ENCODE data around the gene ITGB5.
"Not testable (repeated sequence)": the region's sequence is repeated elsewhere in the genome, so short reads cannot be mapped to it uniquely, and the experiment has no call there.

Gene ITGB5

DNA sequence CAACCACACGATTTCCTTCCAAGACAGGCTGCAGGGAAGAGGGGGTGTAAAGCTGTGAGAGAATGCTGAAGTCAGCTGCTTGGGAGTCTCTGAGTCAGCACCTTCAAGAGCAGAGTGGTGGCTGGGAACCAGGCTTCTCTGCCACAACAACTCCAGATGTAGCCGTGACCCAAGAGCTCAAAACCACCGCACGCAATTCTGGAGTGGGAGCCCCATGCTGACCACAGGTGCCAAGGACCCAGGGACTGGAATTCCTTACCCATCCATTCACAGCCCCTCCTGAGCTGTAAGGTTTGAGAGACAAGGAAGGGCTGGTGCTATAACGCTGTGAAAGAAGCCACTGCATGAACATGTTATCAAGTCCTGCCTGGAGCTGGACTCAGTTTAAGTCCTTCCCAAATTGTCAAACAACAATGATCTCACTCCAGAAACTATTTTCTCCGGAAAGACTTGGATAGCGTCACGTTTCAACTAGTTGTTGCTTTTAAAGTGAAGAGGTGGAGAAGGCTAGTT is 95.5 kb downstream of the ITGB5 start:
- H3K4me3 Mint-ChIP-seq: no peak overlapping the region
- peaks cover 19% of the 10 kb centered on the region for H3K27me3 Mint-ChIP-seq (ENCODE audit: low read depth)
- H3K9me3 Mint-ChIP-seq: no peaks in the 10 kb centered on the region
- no peaks in the 10 kb centered on the region for H3K36me3 Mint-ChIP-seq (ENCODE audit: low read depth)
- peaks cover 4% of the 10 kb centered on the region for H3K4me1 Mint-ChIP-seq (ENCODE audit: low read depth)
- no peak overlapping the region for H3K27ac Mint-ChIP-seq

DNA sequence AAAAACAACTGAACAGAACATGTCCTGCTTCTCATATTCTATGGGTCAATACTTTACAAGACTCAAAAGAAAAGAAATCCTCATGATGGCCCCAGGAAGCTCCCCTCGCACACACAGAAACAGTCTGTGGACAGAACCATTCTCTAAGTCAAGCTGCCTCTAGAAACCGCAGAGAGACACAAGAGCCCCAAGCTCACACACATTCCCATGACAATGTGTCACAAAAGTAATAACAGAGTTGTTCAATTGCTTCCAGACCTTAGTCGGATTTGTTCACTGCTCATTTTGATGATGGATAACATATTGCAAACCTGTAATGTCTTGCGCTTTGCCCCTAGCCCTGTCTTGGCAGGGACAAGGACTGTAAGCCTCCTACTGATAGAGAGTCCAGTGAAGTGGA is 96.0 kb downstream of the ITGB5 start:
- no peak overlapping the region for H3K4me3 Mint-ChIP-seq
- H3K27me3 Mint-ChIP-seq (ENCODE audit: low read depth): peaks cover 19% of the 10 kb centered on the region
- no peak overlapping the region for H3K27ac Mint-ChIP-seq
- H3K4me1 Mint-ChIP-seq (ENCODE audit: low read depth): peaks cover 4% of the 10 kb centered on the region
- H3K9me3 Mint-ChIP-seq: no peaks in the 10 kb centered on the region
- no peaks in the 10 kb centered on the region for H3K36me3 Mint-ChIP-seq (ENCODE audit: low read depth)

GRCh38 chr3:124789103-124789502 is 98.1 kb downstream of the ITGB5 start:
- H3K9me3 Mint-ChIP-seq; H3K4me1 Mint-ChIP-seq (ENCODE audit: low read depth); H3K36me3 Mint-ChIP-seq (ENCODE audit: low read depth): not testable (repeated sequence)

DNA sequence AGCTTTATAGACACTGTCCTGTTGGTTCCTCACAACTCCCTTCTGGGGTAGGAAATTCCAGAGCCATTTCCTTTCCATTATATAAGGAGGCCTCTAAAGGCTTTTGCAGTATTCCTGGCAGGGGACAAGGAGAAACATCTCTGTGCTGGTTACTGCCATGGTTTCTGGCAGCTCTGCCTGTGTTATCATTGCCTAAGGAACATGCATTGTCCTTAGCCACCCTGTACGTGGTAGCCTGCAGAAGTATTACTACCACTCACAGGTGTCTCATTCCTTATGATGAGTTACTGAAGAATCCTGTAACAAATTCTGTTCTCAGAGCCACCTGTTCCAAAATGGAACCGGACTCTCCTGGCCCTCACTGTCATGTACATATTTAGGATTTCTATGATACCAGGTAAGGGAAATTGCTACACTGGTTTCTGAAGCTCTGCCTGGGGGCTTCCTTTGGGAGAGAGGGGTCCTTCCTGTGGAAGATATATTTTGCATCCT is 98.9 kb downstream of the ITGB5 start:
- Mint-ChIP-seq H3K27me3 (ENCODE audit: low read depth) (peaks cover 11% of the 10 kb centered on the region), H3K27ac (no peak overlapping the region), H3K9me3 (no peaks in the 10 kb centered on the region), H3K4me1 (ENCODE audit: low read depth) (peaks cover 6% of the 10 kb centered on the region), H3K4me3 (no peak overlapping the region), H3K36me3 (ENCODE audit: low read depth) (no peaks in the 10 kb centered on the region)

More at GRCh38 chr3:124789103-124789502, 98.1 kb downstream of the ITGB5 start:
- not testable (repeated sequence) for H3K4me3 Mint-ChIP-seq, H3K27ac Mint-ChIP-seq
- H3K27me3 Mint-ChIP-seq (ENCODE audit: low read depth): peaks cover 15% of the 10 kb centered on the region

DNA sequence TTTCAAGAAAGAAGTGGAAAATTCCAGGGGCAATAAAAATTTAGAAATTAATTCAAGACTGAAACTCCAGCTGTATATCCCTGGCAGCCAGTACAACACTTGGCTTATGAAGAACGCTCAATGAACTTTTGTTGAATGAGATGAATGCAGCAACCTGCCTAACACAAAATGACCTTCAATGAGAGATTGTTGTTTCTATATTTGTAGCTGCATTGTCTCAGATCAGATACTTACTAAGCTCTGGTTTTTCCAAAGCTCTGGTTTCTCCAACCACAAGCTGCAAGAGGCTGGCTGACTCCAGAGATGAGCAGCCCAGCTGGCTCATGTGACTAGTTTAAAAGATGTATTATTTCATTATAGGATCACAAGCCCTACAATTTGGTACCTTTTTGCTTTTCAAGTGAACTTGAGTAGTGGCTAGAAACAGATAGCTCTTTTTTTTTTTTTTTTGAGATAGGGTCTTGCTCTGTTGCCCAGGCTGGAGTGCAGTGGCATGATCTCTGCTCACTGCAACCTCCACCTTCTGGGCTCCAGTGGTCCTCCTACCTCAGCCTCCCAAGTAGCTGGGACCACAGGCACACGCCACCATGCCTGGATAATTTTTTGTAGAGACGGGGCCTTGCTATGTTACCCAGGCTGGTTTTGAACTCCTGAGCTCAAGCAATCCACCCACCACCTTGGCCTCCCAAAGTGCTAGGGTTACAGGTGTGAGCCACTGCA is 99.5 kb downstream of the ITGB5 start:
- no peak overlapping the region for H3K27ac Mint-ChIP-seq
- H3K9me3 Mint-ChIP-seq: no peaks in the 10 kb centered on the region
- peaks cover 11% of the 10 kb centered on the region for H3K27me3 Mint-ChIP-seq (ENCODE audit: low read depth)
- no peaks in the 10 kb centered on the region for H3K36me3 Mint-ChIP-seq (ENCODE audit: low read depth)
- peaks cover 6% of the 10 kb centered on the region for H3K4me1 Mint-ChIP-seq (ENCODE audit: low read depth)
- no peak overlapping the region for H3K4me3 Mint-ChIP-seq

DNA sequence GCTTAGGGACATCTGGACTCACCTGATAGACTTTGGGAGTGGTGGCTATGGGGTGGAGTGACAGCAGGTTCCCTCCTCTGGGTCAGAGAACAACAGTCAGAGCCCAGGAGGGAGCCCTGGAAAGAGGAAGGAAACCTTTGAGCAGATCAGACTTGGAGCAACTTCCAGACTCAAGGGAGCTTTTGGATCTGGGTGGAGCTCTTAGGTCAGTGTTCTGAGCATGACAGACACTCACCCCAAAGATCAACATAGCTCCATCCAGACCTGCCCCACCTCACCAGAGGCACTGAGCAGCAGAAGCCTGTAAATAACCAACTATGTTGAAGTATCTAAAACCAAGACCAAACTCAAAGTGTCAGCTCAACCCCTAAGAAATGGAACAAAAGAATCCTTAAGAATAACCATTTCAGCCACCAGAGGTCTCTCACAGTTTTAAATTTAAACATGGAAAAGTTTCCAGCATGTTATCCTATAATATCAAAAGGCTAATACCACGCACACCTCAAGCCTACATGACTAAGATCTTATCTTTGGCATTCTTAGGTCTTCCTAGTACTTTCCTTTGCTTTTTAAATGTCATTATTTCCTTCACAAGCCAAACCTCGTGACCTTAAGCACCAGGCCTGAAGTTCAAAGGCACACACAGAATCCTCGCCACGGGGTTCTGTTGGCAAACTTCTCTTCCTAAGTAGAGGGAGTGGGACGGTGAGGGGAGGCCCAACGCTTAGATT is 100.5 kb downstream of the ITGB5 start:
- no peak overlapping the region for H3K4me3 Mint-ChIP-seq
- H3K9me3 Mint-ChIP-seq: no peaks in the 10 kb centered on the region
- H3K4me1 Mint-ChIP-seq (ENCODE audit: low read depth): peaks cover 6% of the 10 kb centered on the region
- no peaks in the 10 kb centered on the region for H3K36me3 Mint-ChIP-seq (ENCODE audit: low read depth)
- H3K27me3 Mint-ChIP-seq (ENCODE audit: low read depth): peaks cover 7% of the 10 kb centered on the region
- no peak overlapping the region for H3K27ac Mint-ChIP-seq

GRCh38 chr3:124785973-124786372 is 101.2 kb downstream of the ITGB5 start:
- Mint-ChIP-seq H3K9me3 (no peaks in the 10 kb centered on the region), H3K4me3 (no peak overlapping the region), H3K4me1 (ENCODE audit: low read depth) (peaks cover 3% of the 10 kb centered on the region), H3K27ac (no peak overlapping the region), H3K36me3 (ENCODE audit: low read depth) (no peaks in the 10 kb centered on the region), H3K27me3 (ENCODE audit: low read depth) (no peaks in the 10 kb centered on the region)

- Mint-ChIP-seq H3K9me3 (no peaks in the 10 kb centered on the region), H3K27ac (no peak overlapping the region)
Measured at GRCh38 chr3:124784686-124785382, 102.3 kb downstream of the ITGB5 start.

GRCh38 chr3:124783696-124784095 is 103.5 kb downstream of the ITGB5 start:
- Mint-ChIP-seq H3K36me3 (ENCODE audit: low read depth) (no peaks in the 10 kb centered on the region), H3K4me1 (ENCODE audit: low read depth) (peaks cover 6% of the 10 kb centered on the region), H3K27ac (no peak overlapping the region), H3K9me3 (no peaks in the 10 kb centered on the region), H3K4me3 (no peak overlapping the region), H3K27me3 (ENCODE audit: low read depth) (no peaks in the 10 kb centered on the region)

More at GRCh38 chr3:124784686-124785382, 102.3 kb downstream of the ITGB5 start:
- no peak overlapping the region for H3K4me3 Mint-ChIP-seq
- no peaks in the 10 kb centered on the region for H3K36me3 Mint-ChIP-seq (ENCODE audit: low read depth)
- H3K27me3 Mint-ChIP-seq (ENCODE audit: low read depth): no peaks in the 10 kb centered on the region
- peaks cover 6% of the 10 kb centered on the region for H3K4me1 Mint-ChIP-seq (ENCODE audit: low read depth)

DNA sequence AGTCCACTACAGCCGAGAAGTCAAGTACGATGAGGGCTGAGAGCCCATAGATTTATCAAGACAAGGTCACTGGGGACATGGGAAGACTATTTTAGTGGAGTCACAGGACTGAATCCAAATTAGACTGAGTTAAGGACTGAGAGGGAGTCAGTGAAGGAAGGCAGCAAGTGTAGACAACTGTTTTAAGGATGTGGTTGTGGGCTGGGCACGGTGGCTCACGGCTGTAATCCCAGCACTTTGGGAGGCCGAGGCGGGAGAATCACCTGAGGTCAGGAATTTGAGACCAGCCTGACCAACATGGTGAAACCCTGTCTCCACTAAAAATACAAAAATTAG is 104.8 kb downstream of the ITGB5 start:
- H3K27me3 Mint-ChIP-seq (ENCODE audit: low read depth); H3K9me3 Mint-ChIP-seq; H3K27ac Mint-ChIP-seq; H3K4me3 Mint-ChIP-seq; H3K36me3 Mint-ChIP-seq (ENCODE audit: low read depth); H3K4me1 Mint-ChIP-seq (ENCODE audit: low read depth): not testable (repeated sequence)

DNA sequence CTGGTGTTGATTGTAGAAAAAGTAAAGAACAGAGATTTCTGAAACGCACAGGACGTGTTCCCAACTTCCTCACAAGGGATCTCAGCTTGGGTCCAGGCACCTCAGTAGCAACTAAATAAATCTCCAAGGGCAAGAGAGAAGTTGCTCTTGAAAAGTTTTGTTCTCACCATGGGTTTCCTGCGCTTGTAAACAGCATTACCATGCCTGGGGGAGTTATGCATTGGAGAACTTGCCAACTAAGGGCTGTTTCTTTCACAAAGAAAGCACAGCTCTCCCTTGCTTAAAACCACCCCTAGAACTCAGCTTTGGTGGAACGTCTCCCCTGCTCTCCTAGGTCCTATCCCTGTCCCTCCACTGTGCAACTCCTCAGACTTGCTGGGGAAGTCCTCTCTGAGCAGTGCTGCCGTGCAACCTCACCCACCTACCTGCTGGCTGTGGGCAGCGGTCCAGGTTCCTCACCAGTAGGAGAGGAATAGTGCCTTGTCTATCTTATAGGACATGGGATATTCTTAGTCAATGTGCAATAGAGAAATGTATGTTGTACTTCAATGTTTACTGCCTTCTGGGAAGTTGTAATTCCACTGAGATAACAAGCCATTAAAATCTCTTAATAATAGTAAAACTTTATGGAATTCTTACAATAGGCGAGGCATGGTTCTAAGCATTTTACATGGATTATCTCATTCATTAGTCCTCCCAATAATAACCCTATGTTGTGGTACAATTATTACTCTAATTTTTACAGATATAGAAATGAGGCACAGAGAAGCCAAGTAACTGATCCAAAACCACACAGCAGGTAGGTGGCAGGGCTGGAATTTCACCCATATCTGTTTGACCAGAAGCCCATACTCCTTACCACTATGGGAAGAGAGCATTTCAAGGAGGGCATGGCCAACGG is 105.4 kb downstream of the ITGB5 start:
- H3K9me3 Mint-ChIP-seq: no peaks in the 10 kb centered on the region
- H3K4me3 Mint-ChIP-seq: no peak overlapping the region
- H3K27ac Mint-ChIP-seq: no peak overlapping the region
- no peaks in the 10 kb centered on the region for H3K36me3 Mint-ChIP-seq (ENCODE audit: low read depth)
- peaks cover 6% of the 10 kb centered on the region for H3K4me1 Mint-ChIP-seq (ENCODE audit: low read depth)
- H3K27me3 Mint-ChIP-seq (ENCODE audit: low read depth): no peaks in the 10 kb centered on the region

DNA sequence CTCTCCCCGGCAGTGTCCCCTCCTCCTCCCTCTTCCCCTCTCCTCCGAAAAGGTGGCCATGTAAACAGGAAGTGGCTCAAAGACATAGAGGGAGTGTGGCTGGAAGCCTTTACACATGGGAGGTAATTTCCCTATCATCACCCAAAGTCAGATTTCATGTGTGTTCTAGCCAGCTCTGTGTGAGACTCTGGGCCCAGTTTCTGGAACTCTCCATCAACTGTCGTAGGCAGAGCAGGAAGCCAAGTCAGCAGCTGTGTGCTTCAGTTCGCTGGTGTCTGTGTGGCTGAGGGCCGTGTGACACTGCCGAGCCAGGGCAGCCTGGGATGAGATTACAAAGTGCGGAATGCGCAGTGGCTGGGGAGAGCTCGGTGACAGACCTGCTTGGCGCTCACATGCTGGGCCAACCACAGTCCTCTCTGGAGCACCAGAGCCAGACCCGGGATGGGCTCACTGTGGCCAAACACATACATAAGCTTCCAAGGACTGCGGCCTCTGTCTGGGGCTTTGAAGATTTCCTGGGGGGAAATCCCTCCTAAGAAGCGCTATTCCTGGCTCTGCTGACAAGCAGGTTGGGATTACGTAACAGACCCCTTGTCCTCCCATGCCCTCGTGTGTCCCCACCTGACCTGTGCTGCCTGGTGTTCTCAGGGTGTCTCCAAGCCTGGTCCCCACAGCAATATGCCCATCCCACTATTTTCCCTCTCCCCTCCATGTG is 106.2 kb downstream of the ITGB5 start:
- Mint-ChIP-seq H3K4me3 (no peak overlapping the region), H3K9me3 (no peaks in the 10 kb centered on the region), H3K27ac (peak overlapping the region; percentile 29), H3K27me3 (ENCODE audit: low read depth) (no peaks in the 10 kb centered on the region), H3K4me1 (ENCODE audit: low read depth) (peaks cover 6% of the 10 kb centered on the region), H3K36me3 (ENCODE audit: low read depth) (no peaks in the 10 kb centered on the region)

DNA sequence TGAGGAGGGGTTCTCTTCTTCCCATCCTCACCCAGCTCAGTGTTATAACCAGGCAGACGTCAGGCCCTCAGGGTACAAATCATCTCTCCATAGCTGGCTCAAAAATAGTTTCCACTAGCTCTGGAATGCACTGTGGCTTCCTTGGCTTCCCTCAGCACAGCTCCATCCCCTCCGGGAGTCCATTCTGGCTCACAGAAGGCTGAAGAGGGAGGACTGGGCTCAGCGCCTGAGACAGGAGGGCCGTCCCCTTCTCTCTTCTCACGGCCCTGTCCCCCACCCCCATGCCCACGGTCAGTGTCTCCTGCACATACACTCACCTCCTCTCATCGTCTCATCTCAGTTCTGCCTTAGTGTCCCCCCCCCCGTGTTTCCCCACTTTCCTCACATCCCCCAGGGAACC is 106.8 kb downstream of the ITGB5 start:
- no peak overlapping the region for H3K27ac Mint-ChIP-seq
- H3K27me3 Mint-ChIP-seq (ENCODE audit: low read depth): no peaks in the 10 kb centered on the region
- no peaks in the 10 kb centered on the region for H3K36me3 Mint-ChIP-seq (ENCODE audit: low read depth)
- H3K4me1 Mint-ChIP-seq (ENCODE audit: low read depth): peaks cover 6% of the 10 kb centered on the region
- H3K9me3 Mint-ChIP-seq: no peaks in the 10 kb centered on the region
- no peak overlapping the region for H3K4me3 Mint-ChIP-seq

Measured in T-helper 1 cell treated with Interleukin-12 subunit alpha and Interleukin-12 subunit beta and Interleukin-4 antibody, amounts not matched to agents 30 μg/mL and 1 μg/mL, for 36 hours (primary cell).